ENCODE data around the gene PTGES2.

Gene PTGES2

DNA sequence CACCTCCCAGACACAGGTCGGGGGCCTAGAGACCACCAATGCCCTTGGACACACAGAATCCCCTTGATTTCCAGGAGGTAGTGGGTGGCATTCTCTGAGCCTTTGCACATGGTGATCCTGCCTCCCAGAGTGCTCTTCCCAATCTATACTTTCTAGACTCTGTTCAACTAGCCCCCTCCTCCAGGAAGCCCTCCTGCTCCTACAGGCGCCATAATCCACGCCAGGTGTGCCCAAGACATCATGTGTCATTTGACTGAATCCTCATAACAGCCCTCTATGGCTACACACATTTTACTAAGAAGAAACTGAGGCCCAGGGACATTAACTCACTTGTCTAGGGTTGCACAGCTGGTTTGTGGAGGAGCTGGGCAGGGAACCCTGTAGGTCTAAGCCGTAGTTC is 39.7 kb upstream of the PTGES2 start:
- TF ChIP-seq TOX (CRISPR knock-in tag; IDR thresholded peaks at IDR 0.05; ENCODE audit: borderline replicate concordance) (no peak), ZFP30 (CRISPR knock-in tag; IDR thresholded peaks at IDR 0.05) (no peak), ZNF8 (CRISPR knock-in tag; IDR thresholded peaks at IDR 0.05) (no peak), RARB (CRISPR knock-in tag; IDR thresholded peaks at IDR 0.05) (no peak), PPARA (CRISPR knock-in tag; IDR thresholded peaks at IDR 0.05; ENCODE audit: borderline replicate concordance) (no peak), SNAI2 (CRISPR knock-in tag; IDR thresholded peaks at IDR 0.05) (no peak), TCF4 (CRISPR knock-in tag; IDR thresholded peaks at IDR 0.05; ENCODE audit: borderline replicate concordance) (no peak), ZFP3 (CRISPR knock-in tag; IDR thresholded peaks at IDR 0.05) (no peak), ZNF565 (CRISPR knock-in tag; conservative IDR thresholded peaks at IDR 0.05; ENCODE audit: low read depth) (no peak), GLIS3 (CRISPR knock-in tag; IDR thresholded peaks at IDR 0.05) (no peak), ESRRG (CRISPR knock-in tag; IDR thresholded peaks at IDR 0.05) (no peak), OSR1 (CRISPR knock-in tag; IDR thresholded peaks at IDR 0.05) (no peak)
- TF ChIP-seq, protein P1, sequence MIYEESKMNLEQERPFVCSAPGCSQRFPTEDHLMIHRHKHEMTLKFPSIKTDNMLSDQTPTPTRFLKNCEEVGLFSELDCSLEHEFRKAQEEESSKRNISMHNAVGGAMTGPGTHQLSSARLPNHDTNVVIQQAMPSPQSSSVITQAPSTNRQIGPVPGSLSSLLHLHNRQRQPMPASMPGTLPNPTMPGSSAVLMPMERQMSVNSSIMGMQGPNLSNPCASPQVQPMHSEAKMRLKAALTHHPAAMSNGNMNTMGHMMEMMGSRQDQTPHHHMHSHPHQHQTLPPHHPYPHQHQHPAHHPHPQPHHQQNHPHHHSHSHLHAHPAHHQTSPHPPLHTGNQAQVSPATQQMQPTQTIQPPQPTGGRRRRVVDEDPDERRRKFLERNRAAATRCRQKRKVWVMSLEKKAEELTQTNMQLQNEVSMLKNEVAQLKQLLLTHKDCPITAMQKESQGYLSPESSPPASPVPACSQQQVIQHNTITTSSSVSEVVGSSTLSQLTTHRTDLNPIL (CRISPR knock-in tag; IDR thresholded peaks at IDR 0.05; ENCODE audit: low read depth), result no peak
- TF ChIP-seq, protein P2, sequence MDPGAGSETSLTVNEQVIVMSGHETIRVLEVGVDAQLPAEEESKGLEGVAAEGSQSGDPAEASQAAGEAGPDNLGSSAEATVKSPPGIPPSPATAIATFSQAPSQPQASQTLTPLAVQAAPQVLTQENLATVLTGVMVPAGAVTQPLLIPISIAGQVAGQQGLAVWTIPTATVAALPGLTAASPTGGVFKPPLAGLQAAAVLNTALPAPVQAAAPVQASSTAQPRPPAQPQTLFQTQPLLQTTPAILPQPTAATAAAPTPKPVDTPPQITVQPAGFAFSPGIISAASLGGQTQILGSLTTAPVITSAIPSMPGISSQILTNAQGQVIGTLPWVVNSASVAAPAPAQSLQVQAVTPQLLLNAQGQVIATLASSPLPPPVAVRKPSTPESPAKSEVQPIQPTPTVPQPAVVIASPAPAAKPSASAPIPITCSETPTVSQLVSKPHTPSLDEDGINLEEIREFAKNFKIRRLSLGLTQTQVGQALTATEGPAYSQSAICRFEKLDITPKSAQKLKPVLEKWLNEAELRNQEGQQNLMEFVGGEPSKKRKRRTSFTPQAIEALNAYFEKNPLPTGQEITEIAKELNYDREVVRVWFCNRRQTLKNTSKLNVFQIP (CRISPR knock-in tag; IDR thresholded peaks at IDR 0.05; ENCODE audit: borderline replicate concordance, low read depth), result no peak
- no peak for ATAC-seq

DNA sequence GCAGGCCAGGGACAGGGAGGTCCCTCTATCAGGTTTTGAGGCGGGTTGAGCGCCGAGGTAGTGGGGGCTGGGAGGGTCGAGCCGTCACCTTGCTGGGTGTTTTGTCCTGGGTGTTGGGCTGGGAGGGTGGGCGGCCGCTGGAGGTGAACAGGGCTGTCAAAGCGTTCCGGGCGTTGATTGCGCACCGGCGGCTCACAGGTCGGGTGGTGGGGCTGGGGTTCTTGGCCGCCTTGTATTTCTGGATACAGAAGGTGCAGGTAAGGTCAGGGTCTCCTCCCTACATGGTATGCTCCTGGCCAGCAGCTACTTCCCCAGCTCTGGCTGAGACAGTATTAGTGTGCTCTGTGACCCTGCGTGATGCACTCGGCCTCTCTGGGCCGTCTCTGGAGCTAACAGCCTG is 38.6 kb upstream of the PTGES2 start:
- TF ChIP-seq ZNF70 (CRISPR knock-in tag; IDR thresholded peaks at IDR 0.05) (no peak), CSDC2 (CRISPR knock-in tag; IDR thresholded peaks at IDR 0.05) (no peak)
- ATAC-seq, result no peak

DNA sequence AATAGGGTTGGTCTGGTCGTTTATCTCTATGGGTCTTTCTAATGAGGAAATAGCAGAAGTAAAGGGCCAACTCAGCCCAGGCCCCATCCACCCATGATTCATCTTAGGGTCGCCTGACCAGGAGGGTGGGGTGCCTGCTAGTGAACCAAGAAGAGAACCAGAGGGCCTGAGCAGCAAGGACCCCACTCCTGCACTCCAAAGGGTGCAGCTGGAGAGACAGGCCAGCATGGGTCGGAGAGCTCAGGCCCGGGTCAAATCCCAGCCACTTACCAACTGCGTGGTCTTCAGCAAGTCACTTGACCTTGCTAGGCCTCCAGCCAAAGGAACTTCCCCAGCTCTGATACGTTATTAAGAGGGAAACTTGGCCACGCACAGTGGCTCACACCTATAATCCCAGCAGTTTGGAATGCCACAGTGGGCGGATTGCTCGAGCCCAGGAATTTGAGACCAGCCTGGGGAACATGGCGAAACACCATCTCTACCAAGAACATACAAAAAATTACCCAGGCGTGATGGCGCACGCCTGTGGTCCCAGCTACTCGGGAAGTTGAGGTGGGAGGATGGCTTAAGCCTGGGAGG is 36.9 kb upstream of the PTGES2 start:
- TF ChIP-seq ZNF565 (CRISPR knock-in tag; conservative IDR thresholded peaks at IDR 0.05; ENCODE audit: low read depth), result no peak
- TF ChIP-seq GLIS3 (CRISPR knock-in tag; IDR thresholded peaks at IDR 0.05), result no peak
- TF ChIP-seq BACH2 (CRISPR knock-in tag; IDR thresholded peaks at IDR 0.05; ENCODE audit: borderline replicate concordance), result no peak
- TF ChIP-seq ISL1 (CRISPR knock-in tag; IDR thresholded peaks at IDR 0.05), result no peak
- no peak for TF ChIP-seq ZFP3 (CRISPR knock-in tag; IDR thresholded peaks at IDR 0.05)
- no peak for TF ChIP-seq ZFP30 (CRISPR knock-in tag; IDR thresholded peaks at IDR 0.05)
- TF ChIP-seq RARB (CRISPR knock-in tag; IDR thresholded peaks at IDR 0.05), result no peak
- no peak for TF ChIP-seq SNAI2 (CRISPR knock-in tag; IDR thresholded peaks at IDR 0.05)
- TF ChIP-seq TOX (CRISPR knock-in tag; IDR thresholded peaks at IDR 0.05; ENCODE audit: borderline replicate concordance), result no peak
- TF ChIP-seq, protein P2 (CRISPR knock-in tag; IDR thresholded peaks at IDR 0.05; ENCODE audit: borderline replicate concordance, low read depth), result no peak
- TF ChIP-seq ZC3H10 (CRISPR knock-in tag; IDR thresholded peaks at IDR 0.05), result no peak
- ATAC-seq, result no peak

DNA sequence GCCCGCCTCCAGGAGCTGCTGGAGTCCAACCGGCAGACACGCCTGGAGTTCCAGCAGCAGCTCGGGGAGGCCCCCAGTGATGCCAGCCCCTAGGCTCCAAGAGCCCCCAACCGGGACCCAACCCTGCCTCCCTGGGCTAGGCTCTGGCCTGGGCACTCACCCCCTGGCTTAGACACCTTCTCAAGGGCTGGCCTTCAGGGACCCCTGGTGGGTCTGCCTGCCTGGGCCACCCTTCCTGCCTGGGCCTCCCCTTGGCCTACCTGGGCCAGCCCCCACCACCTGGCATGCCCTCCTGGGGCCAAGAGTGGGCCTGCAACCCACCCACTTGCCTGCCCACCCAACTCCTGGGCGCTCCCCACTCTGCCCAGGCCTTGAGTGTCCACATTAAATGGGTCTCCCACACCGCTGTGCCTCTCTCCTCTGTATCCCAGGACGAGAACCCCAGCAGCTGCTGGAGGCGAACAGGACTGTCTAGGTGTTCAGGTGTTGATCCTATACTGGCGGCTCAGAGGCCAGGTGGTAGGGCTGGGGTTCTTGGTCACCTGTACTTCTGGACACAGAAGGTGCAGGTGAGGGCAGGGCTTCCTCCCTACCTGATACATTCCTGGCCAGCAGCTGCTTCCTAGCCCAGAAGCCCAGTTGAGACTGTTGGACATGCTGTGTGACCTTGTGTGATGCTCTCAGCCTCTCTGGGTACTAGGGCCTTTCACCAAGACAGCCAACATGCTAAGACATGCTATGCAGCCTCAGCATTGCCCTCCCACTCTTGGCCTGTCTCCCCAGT is 36.2 kb upstream of the PTGES2 start:
- ATAC-seq, result no peak
- TF ChIP-seq, protein P3, sequence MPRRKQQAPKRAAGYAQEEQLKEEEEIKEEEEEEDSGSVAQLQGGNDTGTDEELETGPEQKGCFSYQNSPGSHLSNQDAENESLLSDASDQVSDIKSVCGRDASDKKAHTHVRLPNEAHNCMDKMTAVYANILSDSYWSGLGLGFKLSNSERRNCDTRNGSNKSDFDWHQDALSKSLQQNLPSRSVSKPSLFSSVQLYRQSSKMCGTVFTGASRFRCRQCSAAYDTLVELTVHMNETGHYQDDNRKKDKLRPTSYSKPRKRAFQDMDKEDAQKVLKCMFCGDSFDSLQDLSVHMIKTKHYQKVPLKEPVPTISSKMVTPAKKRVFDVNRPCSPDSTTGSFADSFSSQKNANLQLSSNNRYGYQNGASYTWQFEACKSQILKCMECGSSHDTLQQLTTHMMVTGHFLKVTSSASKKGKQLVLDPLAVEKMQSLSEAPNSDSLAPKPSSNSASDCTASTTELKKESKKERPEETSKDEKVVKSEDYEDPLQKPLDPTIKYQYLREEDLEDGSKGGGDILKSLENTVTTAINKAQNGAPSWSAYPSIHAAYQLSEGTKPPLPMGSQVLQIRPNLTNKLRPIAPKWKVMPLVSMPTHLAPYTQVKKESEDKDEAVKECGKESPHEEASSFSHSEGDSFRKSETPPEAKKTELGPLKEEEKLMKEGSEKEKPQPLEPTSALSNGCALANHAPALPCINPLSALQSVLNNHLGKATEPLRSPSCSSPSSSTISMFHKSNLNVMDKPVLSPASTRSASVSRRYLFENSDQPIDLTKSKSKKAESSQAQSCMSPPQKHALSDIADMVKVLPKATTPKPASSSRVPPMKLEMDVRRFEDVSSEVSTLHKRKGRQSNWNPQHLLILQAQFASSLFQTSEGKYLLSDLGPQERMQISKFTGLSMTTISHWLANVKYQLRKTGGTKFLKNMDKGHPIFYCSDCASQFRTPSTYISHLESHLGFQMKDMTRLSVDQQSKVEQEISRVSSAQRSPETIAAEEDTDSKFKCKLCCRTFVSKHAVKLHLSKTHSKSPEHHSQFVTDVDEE (CRISPR knock-in tag; IDR thresholded peaks at IDR 0.05), result no peak
- TF ChIP-seq GLIS3 (CRISPR knock-in tag; IDR thresholded peaks at IDR 0.05), result no peak
- no peak for TF ChIP-seq ZNF70 (CRISPR knock-in tag; IDR thresholded peaks at IDR 0.05)
- no peak for TF ChIP-seq TOX (CRISPR knock-in tag; IDR thresholded peaks at IDR 0.05; ENCODE audit: borderline replicate concordance)
- TF ChIP-seq ISL1 (CRISPR knock-in tag; IDR thresholded peaks at IDR 0.05), result no peak
- no peak for TF ChIP-seq RARB (CRISPR knock-in tag; IDR thresholded peaks at IDR 0.05)

Measured in SK-N-SH treated with all-trans-retinoic acid at 6 μM for 48 hours (cell line).